Ramos (cell line): ENCODE results near the gene PTPN2.
"Not testable (repeated sequence)": the region's sequence is repeated elsewhere in the genome, so short reads cannot be mapped to it uniquely, and the experiment has no call there.

Source experiments
- in situ Hi-C: fragments of 300-500 bp; cut with MboI; formaldehyde crosslinking; loops from one replicate; pipeline ENCODE4 v1.14.3; 2022; ENCODE audit warnings: low sequenced_read_pairs; ENCODE audit not compliant: unreplicated experiment

PTPN2 gene

DNA sequence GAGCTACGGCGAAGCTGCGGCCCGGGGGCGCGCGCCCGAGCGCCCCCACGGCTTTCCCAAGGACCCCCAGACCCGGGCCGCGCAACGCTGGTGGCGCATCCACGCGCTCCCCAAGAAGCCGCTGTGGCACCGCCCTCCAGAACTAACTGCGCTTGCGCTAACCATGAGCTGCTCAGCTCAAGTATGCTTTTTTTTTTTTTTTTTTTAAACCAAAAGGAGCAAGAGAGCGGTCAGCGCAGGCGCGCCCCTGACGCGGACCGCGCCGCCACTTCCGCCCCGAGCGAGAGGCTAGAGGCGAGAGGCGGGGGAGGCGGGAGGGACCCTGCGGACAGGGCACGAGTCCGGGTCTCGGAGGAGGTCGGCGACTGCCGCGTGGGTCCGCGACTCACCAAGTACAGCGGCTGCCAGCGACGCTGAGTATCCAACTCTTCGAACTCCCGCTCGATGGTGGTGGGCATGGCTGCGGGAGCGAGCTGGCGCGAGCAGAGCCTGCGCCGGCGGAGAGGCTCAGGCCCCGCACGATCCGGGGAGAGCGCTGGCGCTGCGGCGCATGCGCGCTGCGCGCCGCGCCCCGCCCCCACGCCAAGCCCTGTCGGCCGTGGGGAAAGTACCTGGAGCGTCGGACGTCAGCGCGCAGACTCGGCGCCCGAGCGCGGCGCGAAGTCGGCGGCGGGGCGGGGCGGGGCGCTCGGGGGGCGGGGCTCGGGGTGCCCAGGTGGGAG, at the start of gene PTPN2:
PTPN2 (minus strand) TSS at position 554 of the 722 bp plus-strand sequence; CDS start at position 458, 96 bp downstream.
- in situ Hi-C loops, result no loop called here

DNA sequence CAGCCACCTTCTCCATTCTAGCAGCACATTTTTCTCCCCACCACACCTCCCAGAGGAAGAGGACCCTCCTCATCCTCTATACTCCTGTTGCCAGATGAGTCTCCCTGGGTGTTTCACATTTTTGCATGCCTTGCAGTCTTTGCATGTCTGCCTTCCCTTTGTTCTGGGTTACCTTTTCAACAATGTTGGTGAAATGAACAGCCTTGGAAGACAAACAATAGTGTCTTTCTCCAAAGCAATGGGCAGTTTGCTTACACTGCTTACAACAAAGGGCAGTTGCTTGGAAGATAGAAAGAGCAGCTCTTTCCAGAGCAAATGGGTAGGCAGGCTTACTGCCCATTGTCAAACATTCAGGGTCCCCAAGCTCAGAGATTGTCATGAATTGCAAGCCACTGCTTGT, 49.3 kb upstream of the PTPN2 start:
- in situ Hi-C loops, result loop anchor here (5.0 to 25.0 kb wide), 2 partner anchors 201 to 546 kb away; partner anchors contain the start of gene AFG3L2

DNA sequence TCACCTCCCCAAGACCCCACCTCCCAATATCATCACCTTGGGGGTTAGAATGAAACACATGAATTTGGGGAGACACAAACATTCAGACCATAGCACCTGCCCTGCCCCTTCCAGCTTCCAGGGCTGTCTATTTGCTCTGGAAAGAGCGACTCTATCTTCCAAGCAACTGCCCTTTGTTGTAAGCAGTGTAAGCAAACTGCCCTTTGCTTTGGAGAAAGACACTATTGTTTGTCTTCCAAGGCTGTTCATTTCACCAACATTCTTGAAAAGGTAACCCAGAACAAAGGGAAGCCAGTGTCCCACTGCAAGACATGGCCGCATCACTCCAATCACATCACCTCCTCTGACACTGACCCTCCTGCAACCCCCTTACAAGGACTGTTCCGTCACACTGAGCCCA, 46.9 kb upstream of the PTPN2 start:
- in situ Hi-C loops, result loop anchor here (5.0 to 25.0 kb wide), 2 partner anchors 199 to 544 kb away; partner anchors contain the start of gene AFG3L2

DNA sequence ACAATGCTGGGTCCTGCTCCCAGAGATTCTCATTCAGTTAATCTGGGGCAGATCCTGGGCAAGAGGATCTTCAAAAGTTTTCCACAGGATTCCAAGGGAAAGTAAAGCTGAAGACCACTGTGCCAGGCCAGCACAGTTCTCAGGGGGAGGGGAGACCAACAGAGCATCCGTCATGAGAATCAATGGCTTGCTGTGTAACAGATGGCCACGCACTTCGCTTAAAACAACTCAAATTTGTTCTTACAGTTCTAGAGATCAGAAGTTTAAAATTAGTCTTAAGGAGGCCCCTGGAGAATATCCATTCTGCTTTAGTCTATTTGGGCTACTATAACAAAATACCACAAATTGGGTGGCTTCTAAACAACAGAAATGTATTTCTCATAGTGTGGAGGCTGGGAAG, 46.3 kb upstream of the PTPN2 start:
- in situ Hi-C loops, result loop anchor here (5.0 to 25.0 kb wide), 2 partner anchors 198 to 543 kb away; partner anchors contain the start of gene AFG3L2

DNA sequence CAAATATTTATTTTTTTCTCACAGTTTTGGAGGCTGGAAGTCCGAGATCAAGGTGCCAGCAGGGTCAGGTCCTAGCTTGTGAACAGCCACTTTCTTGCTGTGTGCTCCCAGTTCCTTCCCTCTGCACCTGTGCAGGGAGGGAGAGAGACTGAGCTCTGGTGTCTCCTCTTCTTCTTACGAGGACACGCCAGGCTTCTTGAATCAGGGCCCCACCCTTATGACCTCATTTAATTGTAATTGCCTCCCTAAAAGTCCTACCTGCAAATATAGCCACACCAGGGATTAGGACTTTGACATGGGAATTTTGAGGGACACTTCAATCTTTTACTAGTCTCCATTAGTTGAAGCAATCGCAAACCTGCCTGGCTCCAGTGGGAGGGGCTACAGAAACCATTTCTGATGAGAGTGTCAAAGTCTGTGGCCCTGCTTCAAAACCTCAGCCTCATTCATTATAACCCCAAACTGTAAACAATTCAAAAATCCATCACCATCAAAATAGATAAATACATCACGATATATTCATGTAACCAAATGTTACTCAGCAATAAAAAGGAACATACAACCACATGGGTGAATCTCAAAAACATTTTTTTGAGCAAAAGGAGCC, 45.5 kb upstream of the PTPN2 start:
- in situ Hi-C loops, result loop anchor here (5.0 to 25.0 kb wide), 2 partner anchors 197 to 542 kb away; partner anchors contain the start of gene AFG3L2

DNA sequence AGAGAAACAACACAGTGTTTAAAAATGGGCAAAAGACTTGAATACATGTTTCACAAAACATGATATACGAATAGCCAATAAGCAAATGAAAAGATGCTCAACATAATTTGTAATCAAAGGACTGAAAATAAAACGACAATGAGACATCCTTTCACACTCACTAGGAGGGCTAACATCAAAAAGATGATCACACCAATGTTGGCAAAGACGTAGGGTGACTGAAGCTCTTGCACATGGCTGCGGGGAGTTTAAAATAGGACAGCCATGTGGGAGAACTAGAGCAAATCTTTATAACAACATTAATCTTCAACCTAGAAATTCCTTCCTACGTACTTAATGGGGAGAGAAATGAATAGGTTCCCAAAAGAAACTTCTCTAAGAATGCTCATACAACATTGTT, 44.6 kb upstream of the PTPN2 start:
- in situ Hi-C loops, result loop anchor here (25.0 kb wide), 1 partner anchor 541 kb away; the partner anchor contains the start of gene AFG3L2

DNA sequence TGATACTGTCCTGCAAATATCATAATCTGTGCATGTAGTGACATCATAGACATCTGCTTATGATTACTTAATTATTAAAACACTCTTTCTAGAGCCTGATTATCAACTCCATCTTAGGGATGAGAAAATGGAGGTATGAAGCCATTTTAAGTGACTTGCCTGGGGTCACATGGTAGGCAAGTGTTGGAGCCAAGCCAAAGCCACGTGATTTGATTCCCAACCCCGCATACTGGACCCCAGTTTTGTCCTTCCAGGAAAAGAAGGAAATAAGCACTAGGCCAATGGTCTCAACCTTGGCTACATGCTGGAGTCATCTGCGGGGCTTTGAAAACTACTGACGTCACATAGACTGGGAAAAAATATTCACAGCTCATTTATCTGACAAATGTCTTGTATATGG, 44.2 kb upstream of the PTPN2 start:
- in situ Hi-C loops, result loop anchor here (25.0 kb wide), 1 partner anchor 541 kb away; the partner anchor contains the start of gene AFG3L2

DNA sequence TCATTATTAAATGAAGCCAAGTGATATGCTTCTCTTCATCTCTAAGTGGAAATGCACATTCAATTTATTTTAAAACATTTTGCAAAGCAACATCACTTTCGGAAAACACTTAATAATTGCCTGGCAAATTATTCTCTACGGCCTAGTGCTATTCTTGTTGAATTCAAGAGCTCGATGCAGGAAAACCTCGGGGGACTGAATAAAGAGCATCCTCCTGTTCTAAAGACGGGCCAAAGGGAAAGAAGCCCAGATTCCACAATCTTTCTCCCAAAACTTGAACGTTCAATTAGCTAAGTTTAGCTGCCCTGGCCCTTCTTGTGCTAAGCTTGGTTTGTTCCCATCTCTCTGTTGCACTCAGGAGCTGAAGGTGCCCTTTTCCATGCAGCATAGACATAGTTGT, 40.6 kb upstream of the PTPN2 start:
- in situ Hi-C loops, result loop anchor here (25.0 kb wide), 1 partner anchor 537 kb away; the partner anchor contains the start of gene AFG3L2

DNA sequence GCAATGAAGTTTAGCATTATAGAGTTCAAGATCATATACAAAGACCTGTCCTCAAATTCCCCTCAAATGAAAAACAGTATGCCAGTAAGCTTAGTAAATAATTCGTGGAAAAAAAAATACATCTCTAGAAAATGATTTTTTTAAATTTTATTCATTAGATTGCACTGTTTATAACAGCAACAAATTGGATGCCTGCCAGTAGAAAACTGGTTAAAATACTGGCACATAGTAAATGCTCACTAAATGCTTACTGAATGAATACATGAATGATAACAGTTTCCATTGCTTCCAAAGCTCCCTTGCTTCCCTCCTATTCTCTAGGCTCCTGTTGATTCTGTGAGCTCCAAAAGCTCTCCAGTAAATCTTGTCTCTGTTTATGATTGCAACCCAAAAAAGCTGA, 38.2 kb upstream of the PTPN2 start:
- in situ Hi-C loops, result no loop called here

DNA sequence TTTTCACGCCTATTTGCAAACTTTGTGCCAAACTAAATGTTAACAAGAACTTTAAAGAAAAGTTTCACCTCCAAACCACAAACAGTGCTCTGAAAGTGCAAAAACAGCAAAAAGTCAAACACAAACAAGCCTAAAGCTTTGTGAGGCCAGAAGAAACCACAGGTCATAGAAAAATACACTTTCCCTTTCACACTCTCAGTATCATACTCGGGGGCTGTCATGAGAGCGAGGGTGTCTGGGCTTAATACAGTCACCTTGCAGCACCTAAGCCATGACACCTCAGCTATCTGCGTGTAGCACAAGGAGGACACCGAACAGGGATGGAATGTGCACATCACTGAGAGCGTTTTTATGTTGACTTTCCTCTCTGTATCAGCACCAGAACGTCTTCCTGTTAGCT, 37.1 kb upstream of the PTPN2 start:
- in situ Hi-C loops, result no loop called here

DNA sequence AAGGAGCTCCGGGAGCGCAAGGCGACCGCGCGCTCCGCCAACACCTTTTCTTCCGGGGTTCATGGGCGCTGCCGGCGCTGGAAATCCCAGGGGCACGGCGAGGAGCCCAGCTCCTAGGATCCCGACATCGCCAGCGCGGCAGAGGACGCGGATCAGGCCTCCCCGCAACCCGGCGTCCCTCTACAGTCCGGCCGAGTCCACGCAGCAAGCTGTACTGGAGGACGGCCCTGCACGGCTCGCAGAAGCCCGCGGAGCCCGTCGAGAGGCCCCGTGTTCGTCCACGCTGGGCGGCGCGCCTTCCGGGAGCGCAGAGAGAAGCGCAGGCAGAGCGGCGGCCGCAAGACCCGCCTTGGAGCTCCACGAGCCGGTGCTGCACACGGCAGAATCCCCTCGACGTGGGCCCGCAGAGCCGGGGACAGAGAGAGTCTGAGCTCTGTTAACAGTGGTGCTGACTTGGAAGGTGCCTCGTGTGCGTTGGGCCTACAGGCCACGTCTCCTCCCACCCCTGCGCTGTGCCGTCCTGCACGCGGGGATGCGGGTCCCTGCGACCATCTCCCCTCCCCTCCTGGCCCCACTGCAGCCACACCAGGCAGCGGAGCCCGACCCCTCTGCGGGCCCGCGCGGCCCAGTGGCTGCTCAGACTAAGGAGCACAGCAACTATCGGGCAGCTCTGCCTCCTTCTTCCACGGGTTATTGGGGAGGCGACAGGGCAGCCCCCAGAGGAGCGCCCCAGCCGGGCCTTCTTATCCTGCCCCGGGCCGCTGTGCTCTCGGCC, 28.1 kb upstream of the PTPN2 start:
- in situ Hi-C loops, result no loop called here

DNA sequence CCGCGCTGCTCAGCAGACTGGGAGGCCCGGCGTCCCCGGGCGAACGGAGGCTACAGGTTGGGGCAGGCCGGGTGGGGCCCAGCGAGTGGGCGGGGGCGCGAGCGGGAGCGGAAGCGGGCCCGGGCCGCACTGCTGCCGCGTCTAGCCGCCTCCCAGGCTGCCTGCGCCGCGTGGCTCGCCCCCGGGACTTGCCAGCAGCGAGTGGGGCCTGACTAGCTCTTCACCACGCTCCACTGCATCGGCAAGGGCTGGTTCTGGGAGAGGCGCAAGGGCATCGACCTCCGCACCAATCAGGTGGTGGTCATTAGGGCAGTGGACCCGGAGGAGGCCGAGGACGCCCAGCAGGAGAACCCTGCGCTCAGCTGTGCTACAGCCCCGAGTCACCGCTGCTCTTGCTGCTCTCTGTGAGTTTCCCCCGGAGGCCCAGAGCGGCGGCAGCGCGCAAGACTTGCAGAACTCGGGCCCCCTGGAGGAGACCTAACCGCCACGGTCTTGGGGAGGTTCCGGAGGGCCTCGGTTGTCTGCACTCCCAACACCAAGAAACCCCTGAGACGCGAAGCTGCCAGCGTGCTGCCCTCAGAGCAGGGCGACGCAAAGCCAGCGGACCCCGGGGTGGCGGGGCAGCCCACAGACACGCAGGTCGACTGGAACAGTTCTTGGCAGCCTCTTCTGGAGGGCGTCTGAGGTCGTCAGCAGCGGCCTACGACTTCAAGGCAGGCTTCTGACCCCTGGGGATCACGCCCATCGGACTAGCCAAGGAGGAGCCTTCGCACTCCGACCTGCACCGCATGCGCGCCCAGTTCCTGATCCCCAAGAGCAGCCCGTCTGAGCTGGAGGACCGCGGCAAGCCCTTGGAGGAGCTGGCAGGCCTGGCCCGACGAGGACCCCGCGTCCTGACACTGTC, 27.2 kb upstream of the PTPN2 start:
- in situ Hi-C loops, result no loop called here

DNA sequence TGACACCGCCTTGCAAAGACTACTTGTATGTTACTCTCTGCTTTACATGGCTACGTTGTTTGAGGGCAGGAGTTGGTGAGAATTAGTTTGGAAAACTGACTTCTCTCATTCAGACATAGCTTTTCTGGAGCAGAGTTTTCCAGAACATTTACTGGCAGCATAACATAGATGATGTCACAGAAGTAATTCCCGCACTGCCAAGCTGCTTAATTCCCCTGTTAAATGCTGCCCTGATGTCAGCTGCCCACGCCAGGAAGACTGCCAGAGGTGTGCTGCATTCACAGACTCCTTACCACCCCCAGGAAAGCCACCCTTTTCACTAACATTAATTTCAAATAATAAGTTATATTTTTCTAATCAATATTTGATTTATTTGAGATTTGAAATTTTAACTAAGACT, 24.7 kb upstream of the PTPN2 start:
- in situ Hi-C loops, result no loop called here

DNA sequence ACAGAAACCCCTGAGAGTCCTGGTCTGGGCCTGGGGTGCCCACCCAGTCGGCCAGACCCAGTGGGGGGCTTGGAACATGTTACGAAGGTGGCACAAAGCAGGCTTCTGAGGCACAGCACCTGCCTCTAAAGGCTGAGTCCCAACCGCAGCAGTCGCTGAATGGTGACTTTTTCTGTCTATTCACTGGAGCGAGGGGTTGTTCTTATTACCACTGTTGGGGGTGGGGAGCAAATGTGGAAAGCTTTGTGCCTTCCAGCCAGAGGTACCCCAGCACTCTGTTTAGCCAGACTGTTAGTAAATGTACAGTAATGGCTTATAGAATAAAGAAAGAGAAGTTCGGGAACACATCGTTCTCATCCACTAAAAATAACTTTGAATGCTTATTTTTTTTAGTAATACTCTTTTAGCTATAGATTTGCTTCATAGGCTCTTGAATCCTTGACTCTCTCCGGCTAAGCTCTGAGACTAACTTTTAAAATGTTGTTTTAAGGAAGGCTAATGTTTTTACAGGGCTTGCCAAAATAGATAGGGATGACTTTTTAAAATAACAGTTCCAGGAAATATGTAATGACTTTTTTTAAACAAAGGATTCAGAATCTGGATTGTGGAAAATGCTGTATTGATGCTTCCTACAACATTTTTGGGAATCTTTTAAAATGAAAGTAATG, 23.4 kb upstream of the PTPN2 start:
- in situ Hi-C loops, result no loop called here

DNA sequence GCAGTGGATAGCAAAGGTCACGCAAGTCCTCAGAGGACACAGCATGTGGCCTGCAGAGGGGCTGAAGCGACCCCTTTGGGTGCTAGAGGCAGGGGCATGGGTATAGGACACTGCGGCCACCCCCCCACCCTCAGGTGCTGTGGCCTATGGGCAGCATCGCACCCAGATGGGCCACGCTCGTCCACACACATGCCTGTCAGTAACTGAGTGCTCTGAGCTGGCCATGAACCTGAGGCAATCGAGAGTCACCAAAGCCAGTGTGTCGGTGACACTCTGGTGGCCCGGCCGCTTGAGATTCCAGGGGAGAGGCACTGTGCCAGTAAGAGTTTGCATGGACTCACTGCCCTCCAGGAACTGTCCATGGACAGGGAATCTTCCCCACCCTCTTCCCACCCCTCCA, 22.7 kb upstream of the PTPN2 start:
- in situ Hi-C loops, result no loop called here

DNA sequence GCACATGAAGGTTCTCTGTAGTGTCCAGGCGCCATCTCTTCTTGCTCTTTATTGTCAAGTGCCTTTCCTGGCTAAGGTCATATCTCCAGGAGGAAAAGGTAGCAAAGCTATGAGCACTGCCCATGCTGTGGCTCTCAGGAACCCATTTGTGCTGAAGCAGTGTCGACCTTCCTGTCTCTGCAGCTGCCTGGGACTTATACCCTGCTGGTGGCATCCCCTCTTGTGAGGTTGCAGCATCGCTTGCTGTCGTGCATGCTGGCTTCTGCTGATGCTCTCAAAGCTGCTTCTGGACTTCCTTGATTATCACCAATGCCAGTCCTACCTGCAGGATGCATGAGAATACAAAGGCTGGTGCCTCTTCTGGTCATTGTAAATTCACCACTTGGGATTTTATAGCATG, 22.1 kb upstream of the PTPN2 start:
- in situ Hi-C loops, result no loop called here

DNA sequence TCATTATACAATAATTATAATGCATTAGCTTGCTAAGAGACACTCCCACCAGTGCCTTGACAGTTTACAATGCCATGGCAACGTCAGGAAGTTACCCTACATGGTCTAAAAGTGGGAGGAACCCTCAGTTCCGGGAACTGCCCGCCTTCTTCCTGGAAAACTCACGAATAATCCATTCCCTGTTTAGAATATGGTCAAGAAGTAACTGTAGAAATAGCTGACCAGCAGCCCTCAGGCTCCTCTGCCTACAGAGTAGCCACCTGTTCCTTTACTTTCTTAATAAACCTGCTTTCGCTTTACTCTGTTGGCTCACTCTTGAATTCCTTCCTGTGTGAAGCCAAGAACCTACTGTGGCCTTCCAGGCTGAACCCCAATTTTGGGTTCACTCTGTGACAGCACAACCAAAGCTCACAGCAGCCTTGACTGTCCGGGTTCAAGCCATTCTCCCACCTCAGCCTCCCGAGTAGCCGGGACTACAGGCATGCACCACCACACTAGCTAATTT, 20.0 kb upstream of the PTPN2 start:
- in situ Hi-C loops, result no loop called here

DNA sequence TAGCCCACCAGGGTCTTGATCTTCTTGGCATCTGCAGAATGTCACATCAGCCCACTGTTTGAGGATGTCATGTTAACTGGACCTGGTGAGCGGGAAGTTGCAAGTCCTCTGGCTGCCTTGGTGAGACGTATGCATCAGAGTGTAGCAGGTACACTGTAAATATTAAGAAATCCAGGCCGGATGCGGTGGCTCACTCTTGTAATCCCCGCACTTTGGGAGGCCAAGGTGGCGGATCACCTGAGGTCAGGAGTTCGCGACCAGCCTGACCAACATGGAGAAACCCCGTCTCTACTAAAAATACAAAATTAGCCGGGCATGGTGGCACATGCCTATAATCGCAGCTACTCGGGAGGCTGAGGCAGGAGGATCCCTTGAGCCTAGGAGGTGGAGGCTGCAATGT, 17.2 kb upstream of the PTPN2 start:
- in situ Hi-C loops, result not testable (repeated sequence)

DNA sequence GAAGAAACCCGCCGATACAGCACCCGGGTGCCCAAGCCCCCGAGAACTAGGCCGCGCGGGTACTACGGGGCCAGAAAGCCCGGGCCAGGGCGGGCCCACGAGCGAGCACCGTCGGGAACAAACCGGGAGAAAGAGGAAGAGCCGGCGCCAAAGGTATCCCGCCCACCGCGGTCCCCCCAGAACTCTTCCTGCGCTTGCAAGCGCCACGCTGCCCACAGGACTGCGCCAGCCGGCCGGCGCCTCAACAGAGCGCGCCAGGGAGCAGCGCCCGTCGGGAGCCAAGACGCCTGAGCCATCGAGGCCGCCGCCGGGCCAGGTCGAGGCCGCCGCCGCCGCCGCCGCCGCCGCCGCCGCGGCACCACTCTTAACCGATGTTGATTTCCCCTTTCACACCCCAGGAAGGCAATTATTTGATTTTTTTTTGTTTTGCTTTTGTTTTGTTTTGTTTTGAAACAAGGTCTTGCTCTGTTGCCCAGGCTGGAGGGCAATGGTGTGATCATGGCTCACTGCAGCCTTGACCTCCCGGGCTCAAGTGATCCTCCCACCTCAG, 12.8 kb upstream of the PTPN2 start:
- in situ Hi-C loops, result not testable (repeated sequence)
